Fibroblast of villous mesenchyme (primary cell): ENCODE results near the gene PSMD14. TPM values are rescaled to one million over a fixed set of nuclear protein-coding genes. Genes with fewer than 3 reads are reported as not detected.

Experiments
- DNase-seq: peaks from one replicate; pipeline ENCODE4 v3.0.0-alpha.2; 2010; ENCODE audit warnings: low read depth
- H3K4me3 ChIP-seq: 2 replicates; pipeline ENCODE4 v1.5.1; 2011; ENCODE audit warnings: low read depth, mild to moderate bottlenecking, low read length
- total RNA-seq: library from RNA; depleted of rRNA; stranded (reverse); fragments of >200 nt; gene quantifications from 2 replicates; pipeline ENCODE4 v1.2.3, GENCODE V29; 2012
- TF ChIP-seq, protein P1 (sequence below): IDR thresholded peaks from 2 replicates; pipeline ENCODE4 v1.5.1; 2012; ENCODE audit warnings: low read depth, mild to moderate bottlenecking, low read length; ENCODE audit not compliant: insufficient read depth

Gene PSMD14
- total RNA-seq, 1 donor, result 121 TPM

GRCh38 chr2:161406316-161406715 lies 98.1 kb downstream of the PSMD14 start:
- H3K4me3 ChIP-seq, result no peak overlapping the region
- TF ChIP-seq, protein P1, sequence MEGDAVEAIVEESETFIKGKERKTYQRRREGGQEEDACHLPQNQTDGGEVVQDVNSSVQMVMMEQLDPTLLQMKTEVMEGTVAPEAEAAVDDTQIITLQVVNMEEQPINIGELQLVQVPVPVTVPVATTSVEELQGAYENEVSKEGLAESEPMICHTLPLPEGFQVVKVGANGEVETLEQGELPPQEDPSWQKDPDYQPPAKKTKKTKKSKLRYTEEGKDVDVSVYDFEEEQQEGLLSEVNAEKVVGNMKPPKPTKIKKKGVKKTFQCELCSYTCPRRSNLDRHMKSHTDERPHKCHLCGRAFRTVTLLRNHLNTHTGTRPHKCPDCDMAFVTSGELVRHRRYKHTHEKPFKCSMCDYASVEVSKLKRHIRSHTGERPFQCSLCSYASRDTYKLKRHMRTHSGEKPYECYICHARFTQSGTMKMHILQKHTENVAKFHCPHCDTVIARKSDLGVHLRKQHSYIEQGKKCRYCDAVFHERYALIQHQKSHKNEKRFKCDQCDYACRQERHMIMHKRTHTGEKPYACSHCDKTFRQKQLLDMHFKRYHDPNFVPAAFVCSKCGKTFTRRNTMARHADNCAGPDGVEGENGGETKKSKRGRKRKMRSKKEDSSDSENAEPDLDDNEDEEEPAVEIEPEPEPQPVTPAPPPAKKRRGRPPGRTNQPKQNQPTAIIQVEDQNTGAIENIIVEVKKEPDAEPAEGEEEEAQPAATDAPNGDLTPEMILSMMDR, result no peak
- DNase-seq, result no peak

DNA sequence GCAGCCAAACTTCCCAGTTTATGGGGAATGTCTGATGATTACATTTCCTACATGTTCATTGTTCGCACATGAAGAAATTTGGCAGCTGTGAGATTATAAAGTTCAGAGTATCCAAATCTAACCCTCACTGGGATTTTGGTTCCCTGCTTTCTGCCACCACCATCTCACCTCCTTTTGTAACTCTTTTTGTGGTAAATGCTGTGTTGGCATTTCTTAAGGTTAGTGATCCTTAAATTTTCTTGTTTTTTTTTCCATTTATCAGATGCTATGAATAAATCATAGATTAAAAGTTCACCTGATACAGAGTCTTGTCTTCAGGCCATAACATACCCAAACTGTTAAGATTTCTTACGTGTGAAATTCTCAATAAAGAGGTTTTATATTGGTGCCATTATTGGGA lies 99.4 kb downstream of the PSMD14 start:
- TF ChIP-seq, protein P1, result no peak

GRCh38 chr2:161409308-161409907 lies 101.2 kb downstream of the PSMD14 start:
- DNase-seq, result no peak
- TF ChIP-seq, protein P1, result no peak
- H3K4me3 ChIP-seq, result no peak overlapping the region

More for the DNA sequence above, 99.4 kb downstream of the PSMD14 start:
- H3K4me3 ChIP-seq, result no peak overlapping the region
- DNase-seq, result no peak

GRCh38 chr2:161412346-161412745 lies 104.1 kb downstream of the PSMD14 start:
- TF ChIP-seq, protein P1, result no peak
- no peak overlapping the region for H3K4me3 ChIP-seq
- DNase-seq, result peak; percentile 58

DNA sequence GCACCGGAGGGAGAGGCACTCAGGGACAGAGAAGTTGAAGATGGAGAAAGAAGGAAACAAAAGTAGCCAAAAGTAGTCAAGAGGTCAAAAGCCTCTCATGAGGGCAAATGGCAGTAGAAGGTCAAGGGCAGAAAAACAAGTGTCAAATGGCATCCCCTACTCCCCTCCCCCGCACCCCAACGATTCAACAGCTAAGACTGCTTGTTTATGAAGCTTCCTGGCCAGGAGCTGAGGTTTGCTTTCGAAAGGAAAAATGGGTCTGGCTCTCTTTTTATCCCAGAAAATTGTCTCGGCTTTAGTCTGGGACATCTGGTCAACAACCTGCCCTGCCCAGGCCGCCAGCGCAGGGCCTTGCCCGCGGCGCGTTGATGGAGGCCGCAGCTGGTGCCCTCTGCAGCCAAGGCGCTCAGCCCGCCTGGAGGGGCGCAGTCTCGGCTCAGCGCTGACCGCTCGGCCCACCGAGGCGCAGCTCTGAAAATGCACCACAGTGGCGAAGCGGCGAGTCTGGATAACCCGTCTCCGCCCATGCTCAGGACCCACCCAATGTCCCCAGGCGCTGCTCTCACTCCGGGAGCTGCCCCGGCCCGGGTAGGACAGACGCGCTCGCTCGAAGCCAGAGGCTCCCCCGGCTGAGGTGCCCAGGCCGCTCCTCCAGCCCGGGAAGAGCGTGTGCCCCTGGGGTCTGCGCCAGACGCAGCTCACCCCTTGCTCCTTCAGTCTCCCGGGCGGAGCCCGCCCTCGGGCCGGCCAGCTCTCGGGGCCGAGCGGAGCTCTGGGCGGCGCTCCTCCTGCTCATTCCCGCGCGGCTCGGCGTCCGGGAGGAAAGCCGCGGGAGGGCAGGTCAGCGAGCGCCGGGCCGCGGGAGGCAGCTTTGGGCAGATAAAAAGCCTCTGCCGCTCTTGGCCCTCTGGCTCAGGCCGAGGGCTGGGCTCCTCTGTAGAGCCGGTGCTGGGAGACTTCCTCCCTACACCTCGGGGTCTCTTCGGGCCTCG lies 106.1 kb downstream of the PSMD14 start:
- TF ChIP-seq, protein P1, result peak; percentile 12
- peak; percentile 35 for DNase-seq
- H3K4me3 ChIP-seq, result peak overlapping the region; percentile 59

- TF ChIP-seq, protein P1, result no peak
- H3K4me3 ChIP-seq, result peak overlapping the region; percentile 59
- DNase-seq, result no peak
Observed at GRCh38 chr2:161415034-161415986, 107.1 kb downstream of the PSMD14 start.
